OCI-LY7 (cell line): ENCODE results near the gene MAPK4.
A peak's percentile ranks its signal among the peaks of the same experiment; 100 is the strongest.

Experiments
- CTCF ChIP-seq: fragments of 200-600 bp; sonication (generic); conservative IDR thresholded peaks from 2 replicates; pipeline ENCODE4 v1.5.1; 2014; ENCODE audit warnings: mild to moderate bottlenecking, antibody characterized with exemption, low read length, moderate library complexity, mixed read lengths
- EZH2phosphoT487 ChIP-seq: fragments of 200-600 bp; sonication (generic); IDR thresholded peaks from 2 replicates; pipeline ENCODE4 v1.6.1; 2018; ENCODE audit warnings: low read depth, borderline replicate concordance, mild to moderate bottlenecking, mixed run types, antibody characterized with exemption, low read length, moderate library complexity, mixed read lengths

DNA sequence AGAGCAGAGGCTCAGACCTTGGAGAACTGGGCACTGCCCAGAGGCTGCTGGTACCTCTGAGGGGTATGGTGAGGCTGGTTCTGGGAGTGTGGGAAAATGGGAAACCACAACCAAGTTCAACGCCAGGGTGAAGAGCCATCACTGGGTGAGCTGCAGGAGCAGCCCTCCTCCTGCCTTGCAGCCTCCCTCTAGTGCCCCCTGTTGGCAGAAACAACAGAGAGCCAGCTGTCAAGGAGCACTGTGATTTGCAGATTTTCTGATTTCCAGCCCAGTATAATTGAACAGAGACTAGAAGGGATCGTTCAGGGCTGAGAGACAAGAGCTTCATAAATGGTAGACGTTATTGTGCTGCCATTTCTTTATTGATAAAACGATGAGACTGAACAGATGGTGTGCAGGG is 50.5 kb downstream of the MAPK4 start:
- TF ChIP-seq CTCF (peak; percentile 31; the same call in 1 of the 2 replicates), EZH2phosphoT487 (no peak)
